ENCODE results near the gene FGF1. TPM values are rescaled to one million over a fixed set of nuclear protein-coding genes. Genes with fewer than 3 reads are reported as not detected.

FGF1 gene
- total RNA-seq, 1 experiment from 2014 or later = 3.2 TPM

DNA sequence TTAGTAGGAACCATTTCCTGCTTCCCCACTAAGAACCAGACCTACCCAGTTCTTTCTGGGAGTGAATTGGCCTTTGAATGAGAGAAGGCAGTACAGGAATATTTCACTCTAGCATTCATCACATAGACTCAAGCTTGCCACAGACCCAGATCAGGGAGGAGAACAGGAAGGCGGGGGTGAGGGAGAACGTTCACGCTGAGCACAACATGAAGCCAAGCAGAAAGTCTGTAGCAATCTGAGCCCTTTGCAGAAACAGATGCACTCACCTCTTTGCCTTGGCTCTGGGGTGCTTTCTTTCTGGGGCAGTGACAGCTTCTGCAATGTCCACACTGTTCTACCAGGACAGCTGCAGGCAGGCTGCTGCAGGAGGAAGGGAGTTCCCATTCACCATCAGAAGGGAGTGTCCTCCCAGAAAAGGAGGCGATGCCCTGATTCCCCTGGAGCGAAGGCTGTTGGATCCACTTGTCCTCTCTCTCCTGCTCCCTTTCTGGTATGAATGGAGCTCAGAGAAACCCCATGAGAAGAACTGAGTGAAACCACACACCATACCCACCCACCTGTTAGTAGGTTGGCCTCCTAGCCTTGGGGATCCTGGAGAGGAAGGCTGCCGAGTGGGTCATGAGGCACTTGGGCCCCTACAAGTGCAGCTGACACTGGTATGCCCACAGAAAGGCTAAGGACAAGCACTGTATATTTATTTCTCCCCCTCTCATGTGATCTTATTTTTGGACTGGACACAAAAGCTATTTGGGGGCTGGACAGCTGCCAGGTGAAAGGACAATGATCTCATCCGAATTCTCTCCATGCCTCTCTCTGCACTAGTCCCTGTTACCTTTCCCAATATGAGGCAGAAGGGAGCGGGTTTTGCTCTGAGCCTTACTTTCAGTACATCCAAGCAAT, 11.7 kb upstream of the FGF1 start:
- Mint-ChIP-seq H3K9me3 (peaks cover 0 to 3% of the 10 kb centered on the region in 2 experiments; a peak in 3 of 5 replicates), H3K36me3 (ENCODE audit: insufficient read depth in 1 of 3, low read depth in 3 of 3) (no peaks in the 10 kb centered on the region), H3K27ac (peak overlapping the region in 2 of 3 experiments; percentile 1 to 63; a peak in 3 of 7 replicates), H3K4me3 (no peak overlapping the region), H3K27me3 (ENCODE audit: low read depth) (no peaks in the 10 kb centered on the region), H3K4me1 (peaks cover 39 to 43% of the 10 kb centered on the region in 2 experiments)
- H2BK20ac ChIP-seq (ENCODE audit: low read depth, low read length, poor library complexity, severe bottlenecking) = no peak overlapping the region
- peak; percentile 18 for DNase-seq
- no peak overlapping the region for H3K23ac ChIP-seq (ENCODE audit: insufficient read length, low read depth, low read length)
- no peak overlapping the region for H3K18ac ChIP-seq (ENCODE audit: insufficient read length, low read depth, low read length)
- H2AK5ac ChIP-seq (ENCODE audit: insufficient read length, low read length) = no peak overlapping the region
- H3K4me1 ChIP-seq (ENCODE audit: insufficient read depth, low read length) = peaks cover 13% of the 10 kb centered on the region; the same call in 1 of the 2 replicates
- H3K27ac ChIP-seq (ENCODE audit: insufficient read length, low read depth, low read length) = no peak overlapping the region
- H4K8ac ChIP-seq (replicated peaks; ENCODE audit: insufficient read length, low read depth, low read length) = no peak overlapping the region
- H4K5ac ChIP-seq (ENCODE audit: insufficient read length, low read depth, low read length) = no peak overlapping the region
- no peak overlapping the region for H3K4me2 ChIP-seq (ENCODE audit: insufficient read depth, insufficient read length, low read length)
- H4K91ac ChIP-seq (ENCODE audit: insufficient read length, low read depth, low read length) = no peak overlapping the region
- no peaks in the 10 kb centered on the region for H3K79me1 ChIP-seq (ENCODE audit: insufficient read depth, low read depth, low read length, poor library complexity, severe bottlenecking)
- no peak overlapping the region for H3T11ph ChIP-seq (ENCODE audit: low read length)
- H3K4ac ChIP-seq (ENCODE audit: low read depth, low read length) = no peak overlapping the region
- H2BK12ac ChIP-seq (ENCODE audit: insufficient read length, low read depth, low read length) = no peak overlapping the region
- no peak overlapping the region for H3K9ac ChIP-seq (ENCODE audit: extremely low read depth, insufficient read length, low read length)
- no peak overlapping the region for H2BK15ac ChIP-seq (ENCODE audit: low read depth, low read length)
- H2BK120ac ChIP-seq (ENCODE audit: low read depth, low read length, poor library complexity, severe bottlenecking) = no peak overlapping the region
- no peak overlapping the region for H2BK5ac ChIP-seq (ENCODE audit: insufficient read length, low read length)
- H3K23me2 ChIP-seq (ENCODE audit: insufficient read length, low read depth, low read length, poor library complexity, severe bottlenecking) = no peaks in the 10 kb centered on the region
- no peak overlapping the region for H3K56ac ChIP-seq (ENCODE audit: insufficient read length, low read depth, low read length)
- no peaks in the 10 kb centered on the region for H3K9me3 ChIP-seq (ENCODE audit: control insufficient read depth, low read depth, low read length)
- no peaks in the 10 kb centered on the region for H3K79me2 ChIP-seq (ENCODE audit: insufficient read depth, low read length)
- no peak overlapping the region for H3K14ac ChIP-seq (ENCODE audit: insufficient read depth, low read length)
- WGBS (ENCODE audit: extremely low coverage, insufficient read length, low lambda C conversion rate) = no CpG with 5 or more reads among the region's 8 CpGs
- no peaks in the 10 kb centered on the region for H3K27me3 ChIP-seq (ENCODE audit: insufficient read depth, low read length)
- H4K20me1 ChIP-seq (ENCODE audit: control insufficient read depth, insufficient read depth, insufficient read length) = no peaks in the 10 kb centered on the region
- no peak for TF ChIP-seq CTCF (conservative IDR thresholded peaks at IDR 0.05)
- H2AFZ ChIP-seq (ENCODE audit: low read length) = no peak overlapping the region
